ENCODE results near the gene CYP2F1. TPM values are rescaled to one million over a fixed set of nuclear protein-coding genes. Genes with fewer than 3 reads are reported as not detected.

Gene CYP2F1
- total and polyA plus RNA-seq, 2 of the 13 experiments (the other 11 are each of a cell fraction or from before 2014, with no cell fraction given): not detected

DNA sequence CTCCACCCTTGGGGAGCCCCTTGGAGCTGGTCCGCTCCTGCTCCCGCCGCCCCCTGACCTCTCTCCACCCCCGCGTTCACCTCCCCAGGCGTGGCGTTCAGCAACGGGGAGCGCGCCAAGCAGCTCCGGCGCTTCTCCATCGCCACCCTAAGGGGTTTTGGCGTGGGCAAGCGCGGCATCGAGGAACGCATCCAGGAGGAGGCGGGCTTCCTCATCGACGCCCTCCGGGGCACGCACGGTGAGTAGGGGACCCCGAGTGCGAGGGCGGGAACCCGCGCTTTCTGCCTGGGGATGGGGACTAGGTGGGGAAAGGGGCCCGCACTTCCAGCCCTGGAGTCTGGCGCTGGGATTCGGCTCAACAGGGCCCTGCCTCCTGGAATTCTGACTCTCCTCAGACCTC, 24.3 kb upstream of the CYP2F1 start:
- peaks cover 2 to 19% of the 10 kb centered on the region in 2 experiments; a peak in 4 of 5 replicates for H3K27me3 ChIP-seq (ENCODE audit: control insufficient read depth in 1 of 2, insufficient read depth in 2 of 2, low read length in 2 of 2)
- in situ Hi-C loops (cut with HindIII; ENCODE audit: extremely low pct_ligation_motif_present, low pct_unique_long_range_greater_than_20kb) (no loop called here), intact Hi-C loops (cut with micrococcal nuclease; ENCODE audit: unreplicated experiment) (no loop called here)
- no peaks in the 10 kb centered on the region for H3K36me3 ChIP-seq (replicated peaks in 1 of 2; ENCODE audit: control insufficient read depth in 1 of 2, insufficient read depth in 2 of 2, low read length in 2 of 2)
- TF ChIP-seq ZNF839 (CRISPR knock-in tag; IDR thresholded peaks at IDR 0.05; ENCODE audit: borderline replicate concordance) (no peak), MZF1 (CRISPR knock-in tag; IDR thresholded peaks at IDR 0.05; ENCODE audit: borderline replicate concordance) (no peak), JUND (CRISPR knock-in tag; IDR thresholded peaks at IDR 0.05) (no peak), MED13 (CRISPR knock-in tag; IDR thresholded peaks at IDR 0.05) (no peak), PCBP1 (IDR thresholded peaks at IDR 0.05; ENCODE audit: borderline replicate concordance, low read depth, low read length) (no peak), ZNF749 (CRISPR knock-in tag; IDR thresholded peaks at IDR 0.05; ENCODE audit: borderline replicate concordance) (no peak), TGIF2 (CRISPR knock-in tag; IDR thresholded peaks at IDR 0.05) (no peak), RFX3 (CRISPR knock-in tag; IDR thresholded peaks at IDR 0.05) (no peak), ZNF562 (CRISPR knock-in tag; IDR thresholded peaks at IDR 0.05; ENCODE audit: borderline replicate concordance) (no peak)
- H3K9me3 ChIP-seq (ENCODE audit: low read length): no peaks in the 10 kb centered on the region
- no peak overlapping the region for H3K27ac ChIP-seq (ENCODE audit: extremely low read length, insufficient read depth, low read length)
- H3K4me3 ChIP-seq (replicated peaks in 1 of 3; ENCODE audit: insufficient read depth in 1 of 3, low read depth in 2 of 3, low read length in 3 of 3): no peak overlapping the region
- H3K4me2 ChIP-seq (ENCODE audit: low read depth, low read length): no peak overlapping the region
- H3K9ac ChIP-seq (ENCODE audit: insufficient read depth, low read depth, low read length): no peak overlapping the region
- ChIA-PET POLR2A (no interaction called here), CTCF (ENCODE audit: low intra/inter-chr PET ratio, low total read pairs) (interaction anchor here (0.7 kb wide), 1 partner anchor 22 kb away, joined by 3 read pairs; no protein-coding TSS in a partner anchor)
- 26% methylated on average over 26 of the region's 32 CpGs for WGBS (ENCODE audit: low lambda C conversion rate)
- no peaks in the 10 kb centered on the region for H3K79me2 ChIP-seq (ENCODE audit: insufficient read depth, low read length)
- H4K20me1 ChIP-seq (ENCODE audit: insufficient read depth, low read length): no peaks in the 10 kb centered on the region
- FAIRE-seq: no peak
- BruUV-seq (replicated peaks): no TSS peak
- H3K4me1 ChIP-seq (ENCODE audit: insufficient read depth, low read length): no peaks in the 10 kb centered on the region
- no peak overlapping the region for H2AFZ ChIP-seq (ENCODE audit: low read length)
- DNase-seq (ENCODE audit: low spot score): no peak
- no peak for ATAC-seq

- peaks cover 2 to 18% of the 10 kb centered on the region in 2 experiments; a peak in 4 of 5 replicates for H3K27me3 ChIP-seq (ENCODE audit: control insufficient read depth in 1 of 2, insufficient read depth in 2 of 2, low read length in 2 of 2)
- H3K79me2 ChIP-seq (ENCODE audit: insufficient read depth, low read length): no peaks in the 10 kb centered on the region
- in situ Hi-C loops (cut with HindIII; ENCODE audit: extremely low pct_ligation_motif_present, low pct_unique_long_range_greater_than_20kb): no loop called here
- no peak for DNase-seq (ENCODE audit: low spot score)
- no peak for ATAC-seq
- H4K20me1 ChIP-seq (ENCODE audit: insufficient read depth, low read length): no peaks in the 10 kb centered on the region
- no peak overlapping the region for H3K9ac ChIP-seq (ENCODE audit: insufficient read depth, low read depth, low read length)
- H3K4me2 ChIP-seq (ENCODE audit: low read depth, low read length): no peak overlapping the region
- intact Hi-C loops (cut with micrococcal nuclease; ENCODE audit: unreplicated experiment): no loop called here
- no peak for FAIRE-seq
- H3K4me1 ChIP-seq (ENCODE audit: insufficient read depth, low read length): no peaks in the 10 kb centered on the region
- TF ChIP-seq POLR2A (IDR thresholded peaks at IDR 0.05; ENCODE audit: insufficient read depth in 1 of 2, low read depth in 2 of 2, low read length in 2 of 2) (no peak), ZFP90 (CRISPR knock-in tag; IDR thresholded peaks at IDR 0.05; ENCODE audit: borderline replicate concordance) (no peak), KDM5A (IDR thresholded peaks at IDR 0.05; ENCODE audit: borderline replicate concordance, low read length) (no peak), ZNF34 (CRISPR knock-in tag; IDR thresholded peaks at IDR 0.05; ENCODE audit: borderline replicate concordance) (no peak), ZNF558 (CRISPR knock-in tag; IDR thresholded peaks at IDR 0.05; ENCODE audit: borderline replicate concordance) (no peak)
- H3K27ac ChIP-seq (ENCODE audit: extremely low read length, insufficient read depth, low read length): no peak overlapping the region
- CTCF ChIA-PET (ENCODE audit: low intra/inter-chr PET ratio, low total read pairs): no interaction called here
- no peaks in the 10 kb centered on the region for H3K9me3 ChIP-seq (ENCODE audit: low read length)
- no TSS peak for BruUV-seq (replicated peaks)
- no peak overlapping the region for H3K4me3 ChIP-seq (replicated peaks in 1 of 3; ENCODE audit: insufficient read depth in 1 of 3, low read depth in 2 of 3, low read length in 3 of 3)
- no peaks in the 10 kb centered on the region for H3K36me3 ChIP-seq (replicated peaks in 1 of 2; ENCODE audit: control insufficient read depth in 1 of 2, insufficient read depth in 2 of 2, low read length in 2 of 2)
- H2AFZ ChIP-seq (ENCODE audit: low read length): no peak overlapping the region
- POLR2A ChIA-PET: no interaction called here
- 54% methylated on average over 15 of the region's 15 CpGs for WGBS (ENCODE audit: low lambda C conversion rate)
These were observed 18.5 kb upstream of the CYP2F1 start for GRCh38 chr19:41095703-41096102.

Data from HepG2 (cell line).